Natural killer cell (primary cell): ENCODE data around the gene TCF23. TPM values are rescaled to one million over a fixed set of nuclear protein-coding genes. Genes with fewer than 3 reads are reported as not detected.

Source experiments
- ATAC-seq, 3 donors: fragments of 150-1000 bp in 2 of 3; fragments of 200-7000 bp in 1 of 3; cut with Tn5 transposase; 1 replicate in 1 of 3; 2 replicates in 2 of 3; pipeline ENCODE4 v1.10.0; 2021; ENCODE audit warnings: mild to moderate bottlenecking in 2 of 3, moderate library complexity in 2 of 3
- DNase-seq, 2 donors: peaks; one replicate each; pipeline versions ENCODE4 v3.0.0 to v3.0.0-alpha.2; 2013 to 2021; ENCODE audit warnings: mixed read lengths in 1 of 2
- H3K27ac ChIP-seq: one replicate; pipeline ENCODE4 v1.5.1; 2013; ENCODE audit warnings: mild to moderate bottlenecking, low read length
- H3K27me3 ChIP-seq: one replicate; pipeline ENCODE4 v1.6.1; 2013; ENCODE audit warnings: low read length; ENCODE audit not compliant: control insufficient read depth, insufficient read depth
- H3K36me3 ChIP-seq: one replicate; pipeline ENCODE4 v1.6.1; 2013; ENCODE audit warnings: low read length; ENCODE audit not compliant: control insufficient read depth, insufficient read depth
- H3K4me1 ChIP-seq: one replicate; pipeline ENCODE4 v1.6.1; 2013; ENCODE audit warnings: low read length; ENCODE audit not compliant: control insufficient read depth, insufficient read depth
- H3K4me3 ChIP-seq: one replicate; pipeline ENCODE4 v1.5.1; 2013; ENCODE audit warnings: low read length
- H3K9me3 ChIP-seq: one replicate; pipeline ENCODE4 v1.6.1; 2013; ENCODE audit warnings: low read length; ENCODE audit not compliant: control insufficient read depth, insufficient read depth
- H3K27ac Mint-ChIP-seq, 2 donors: one replicate each; pipeline ENCODE4 v1.8.0; 2022; ENCODE audit warnings: mild to moderate bottlenecking in 2 of 2, mixed read lengths in 2 of 2, moderate library complexity in 1 of 2
- H3K27me3 Mint-ChIP-seq, 2 donors: one replicate each; pipeline ENCODE4 v1.8.0; 2022; ENCODE audit warnings: low read depth in 2 of 2, mixed read lengths in 2 of 2
- H3K36me3 Mint-ChIP-seq: one replicate; pipeline ENCODE4 v1.8.0; 2022; ENCODE audit warnings: mixed read lengths
- H3K4me1 Mint-ChIP-seq, 2 donors: one replicate each; pipeline ENCODE4 v1.8.0; 2022; ENCODE audit warnings: mixed read lengths in 2 of 2
- H3K4me3 Mint-ChIP-seq: one replicate; pipeline ENCODE4 v1.8.0; 2022; ENCODE audit warnings: mild to moderate bottlenecking, moderate library complexity, mixed read lengths
- H3K9me3 Mint-ChIP-seq, 2 donors: one replicate each; pipeline ENCODE4 v1.8.0; 2022; ENCODE audit warnings: mixed read lengths in 2 of 2
- CTCF ChIP-seq: fragments of 200-600 bp; IDR thresholded peaks from one replicate; pipeline ENCODE4 v1.8.0; 2022; ENCODE audit warnings: antibody characterized with exemption
- WGBS: methylation state at CpG from one replicate; pipeline ENCODE4 v1.1.7; 2013; ENCODE audit warnings: missing lambda C conversion rate; ENCODE audit not compliant: insufficient coverage; 5-methylcytosine and 5-hydroxymethylcytosine counted together
- intact Hi-C: fragments of 100-400 bp; cut with micrococcal nuclease; formaldehyde crosslinking; loops from one replicate; pipeline ENCODE4 v1.14.2; 2022
- total RNA-seq, 4 donors: library from RNA; stranded (reverse); fragments of 120-200 nt in 1 of 4; gene quantifications; one replicate each; pipeline versions ENCODE4 v1.2.3 to v1.2.4, GENCODE V29; 2013 to 2022

The TCF23 gene
- total RNA-seq, 3 donors from 2014 or later (not counting 1 experiment from before 2014, with no cell fraction given), result not detected

- Mint-ChIP-seq H3K4me3 (no peak overlapping the region), H3K36me3 (no peaks in the 10 kb centered on the region), H3K27me3 (peaks cover 6 to 7% of the 10 kb centered on the region in 2 donors), H3K9me3 (no peaks in the 10 kb centered on the region), H3K27ac (no peak overlapping the region), H3K4me1 (peaks cover 0 to 5% of the 10 kb centered on the region in 2 donors)
- Histone ChIP-seq H3K36me3 (no peaks in the 10 kb centered on the region), H3K4me1 (peaks cover 6% of the 10 kb centered on the region), H3K9me3 (no peaks in the 10 kb centered on the region), H3K27ac (no peak overlapping the region), H3K27me3 (no peaks in the 10 kb centered on the region), H3K4me3 (no peak overlapping the region)
- 90% methylated on average over 3 of the region's 6 CpGs for WGBS
- DNase-seq, result no peak
- intact Hi-C loops, result loop anchor here (5.0 kb wide), 1 partner anchor 112 kb away; the partner anchor contains the start of gene TRIM54
- TF ChIP-seq CTCF, result no peak
- ATAC-seq, result no peak
Measured at GRCh38 chr2:27170581-27171337, 22.0 kb downstream of the TCF23 start.

GRCh38 chr2:27171351-27171848, 22.6 kb downstream of the TCF23 start:
- Mint-ChIP-seq H3K9me3 (no peaks in the 10 kb centered on the region), H3K4me1 (peaks cover 0 to 5% of the 10 kb centered on the region in 2 donors), H3K27me3 (peaks cover 7 to 9% of the 10 kb centered on the region in 2 donors), H3K36me3 (no peaks in the 10 kb centered on the region), H3K4me3 (no peak overlapping the region), H3K27ac (no peak overlapping the region)
- Histone ChIP-seq H3K9me3 (no peaks in the 10 kb centered on the region), H3K36me3 (no peaks in the 10 kb centered on the region), H3K4me1 (peaks cover 6% of the 10 kb centered on the region), H3K4me3 (no peak overlapping the region), H3K27me3 (no peaks in the 10 kb centered on the region), H3K27ac (no peak overlapping the region)
- no peak for TF ChIP-seq CTCF
- DNase-seq (no peak), ATAC-seq (no peak)
- intact Hi-C loops, result loop anchor here (5.0 kb wide), 1 partner anchor 111 kb away; the partner anchor contains the start of gene TRIM54
- 88% methylated on average over 8 of the region's 8 CpGs for WGBS

GRCh38 chr2:27174638-27175037, 25.8 kb downstream of the TCF23 start:
- no peaks in the 10 kb centered on the region for H3K9me3 ChIP-seq
- Mint-ChIP-seq H3K9me3 (no peaks in the 10 kb centered on the region), H3K27ac (no peak overlapping the region), H3K4me3 (no peak overlapping the region), H3K36me3 (no peaks in the 10 kb centered on the region), H3K4me1 (peaks cover 0 to 5% of the 10 kb centered on the region in 2 donors), H3K27me3 (peaks cover 8 to 14% of the 10 kb centered on the region in 2 donors)
- intact Hi-C loops, result loop anchor here (5.0 kb wide), 1 partner anchor 108 kb away; the partner anchor contains the start of gene TRIM54
- WGBS, result 72% methylated on average over 6 of the region's 6 CpGs
- H3K36me3 ChIP-seq, result no peaks in the 10 kb centered on the region
- no peak overlapping the region for H3K4me3 ChIP-seq
- ATAC-seq, result no peak
- no peaks in the 10 kb centered on the region for H3K27me3 ChIP-seq
- DNase-seq, result no peak
- no peak for TF ChIP-seq CTCF
- peaks cover 5% of the 10 kb centered on the region for H3K4me1 ChIP-seq
- H3K27ac ChIP-seq, result no peak overlapping the region
